Islet precursor cell (in vitro differentiated cells): ENCODE measurements around the gene ANKH.
"Not testable (repeated sequence)": the region's sequence is repeated elsewhere in the genome, so short reads cannot be mapped to it uniquely, and the experiment has no call there.

Source experiments
- DNase-seq: peaks from one replicate; pipeline ENCODE4 v3.0.0-alpha.2; 2018

The ANKH gene

GRCh38 chr5:14882658-14883580 is 11.3 kb upstream of the ANKH start:
- DNase-seq, result peak; percentile 62

- DNase-seq, result no peak
Observed at GRCh38 chr5:14881826-14882225, 10.2 kb upstream of the ANKH start.

- DNase-seq, result no peak
Observed at GRCh38 chr5:14880688-14881087, 9.1 kb upstream of the ANKH start.

GRCh38 chr5:14879937-14880589 is 8.5 kb upstream of the ANKH start:
- DNase-seq, result no peak

- no peak for DNase-seq
Observed at GRCh38 chr5:14879393-14879792, 7.8 kb upstream of the ANKH start.

- DNase-seq, result not testable (repeated sequence)
Observed at GRCh38 chr5:14878192-14878591, 6.6 kb upstream of the ANKH start.

GRCh38 chr5:14876095-14876494 is 4.5 kb upstream of the ANKH start:
- no peak for DNase-seq

GRCh38 chr5:14873790-14874189 is 2.2 kb upstream of the ANKH start:
- no peak for DNase-seq

- no peak for DNase-seq
Observed at GRCh38 chr5:14873093-14873492, 1.5 kb upstream of the ANKH start.

- peak; percentile 65 for DNase-seq
Observed at GRCh38 chr5:14872070-14872989, 752 bp upstream of the ANKH start.

- DNase-seq, result no peak
Observed at GRCh38 chr5:14870337-14871213, 1.0 kb downstream of the ANKH start.

GRCh38 chr5:14869668-14870164 is 1.9 kb downstream of the ANKH start:
- no peak for DNase-seq

- DNase-seq, result no peak
Observed at GRCh38 chr5:14869233-14869632, 2.3 kb downstream of the ANKH start.

- no peak for DNase-seq
Observed at GRCh38 chr5:14868771-14869170, 2.8 kb downstream of the ANKH start.

GRCh38 chr5:14864181-14864812 is 7.3 kb downstream of the ANKH start:
- DNase-seq, result no peak

GRCh38 chr5:14863105-14863504 is 8.5 kb downstream of the ANKH start:
- DNase-seq, result no peak

GRCh38 chr5:14861123-14861765 is 10.3 kb downstream of the ANKH start:
- peak; percentile 62 for DNase-seq

- DNase-seq, result no peak
Observed at GRCh38 chr5:14859980-14860379, 11.6 kb downstream of the ANKH start.

GRCh38 chr5:14859150-14859549 is 12.4 kb downstream of the ANKH start:
- no peak for DNase-seq

- no peak for DNase-seq
Observed at GRCh38 chr5:14855366-14855765, 16.2 kb downstream of the ANKH start.

GRCh38 chr5:14854799-14855198 is 16.8 kb downstream of the ANKH start:
- DNase-seq, result no peak
